Epithelial cell of proximal tubule (primary cell): ENCODE results near the gene SPACDR. TPM values are rescaled to one million over a fixed set of nuclear protein-coding genes. Genes with fewer than 3 reads are reported as not detected.
"Not testable (repeated sequence)": the region's sequence is repeated elsewhere in the genome, so short reads cannot be mapped to it uniquely, and the experiment has no call there.

Experiments
- DNase-seq: peaks from one replicate; pipeline ENCODE4 v3.0.0-alpha.2; 2011; ENCODE audit warnings: low read depth
- H3K4me3 ChIP-seq: 2 replicates; pipeline ENCODE4 v1.5.1; 2011; ENCODE audit warnings: low read depth, mild to moderate bottlenecking, low read length
- CTCF ChIP-seq: conservative IDR thresholded peaks from 2 replicates; pipeline ENCODE4 v1.5.1; 2012; ENCODE audit warnings: low read depth, mild to moderate bottlenecking, low read length
- total RNA-seq: library from RNA; depleted of rRNA; stranded (reverse); fragments of >200 nt; gene quantifications from 2 replicates; pipeline ENCODE4 v1.2.3, GENCODE V29; 2015

Gene SPACDR
- total RNA-seq, 1 donor from 2014 or later, result not detected

DNA sequence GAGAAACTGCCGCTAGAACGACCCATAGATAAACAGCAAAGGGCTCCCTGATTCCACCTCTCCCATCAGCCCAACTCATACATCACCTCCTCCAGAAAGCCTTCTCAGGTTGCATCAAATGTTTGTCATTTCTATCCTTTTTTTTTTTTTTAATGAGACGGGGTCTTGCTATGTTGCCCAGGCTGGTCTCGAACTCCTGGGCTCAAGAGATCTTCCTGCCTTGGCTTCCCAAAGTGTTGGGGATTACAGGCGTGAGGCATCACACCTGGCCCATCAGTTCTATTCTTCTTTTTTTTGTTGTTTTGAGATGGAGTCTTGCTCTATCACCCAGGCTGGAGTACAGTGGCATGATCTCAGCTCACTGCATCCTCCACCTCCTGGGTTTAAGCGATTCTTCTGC, 7.0 kb downstream of the SPACDR start:
- TF ChIP-seq CTCF, result no peak
- no peak overlapping the region for H3K4me3 ChIP-seq
- DNase-seq, result no peak

DNA sequence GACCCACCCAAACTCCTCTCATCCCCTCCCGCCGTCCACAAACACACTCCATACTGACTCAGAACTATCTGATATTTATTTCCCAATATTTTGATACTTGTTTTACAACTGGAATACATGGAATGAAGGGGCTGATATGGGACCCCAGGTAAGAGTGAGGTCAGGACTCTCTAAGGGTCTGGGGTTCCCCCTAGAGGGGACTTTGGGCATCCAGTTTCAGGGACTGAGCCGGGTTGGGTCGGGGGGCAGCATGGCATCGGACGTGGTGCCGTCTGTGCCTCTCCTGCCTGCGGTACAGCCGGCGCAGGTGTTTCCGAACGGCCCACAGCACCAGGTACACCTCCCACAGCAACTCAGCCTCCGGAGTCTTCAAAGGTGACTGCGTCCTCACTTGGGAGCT, 7.5 kb downstream of the SPACDR start:
- no peak overlapping the region for H3K4me3 ChIP-seq
- TF ChIP-seq CTCF, result peak; percentile 2
- DNase-seq, result no peak

DNA sequence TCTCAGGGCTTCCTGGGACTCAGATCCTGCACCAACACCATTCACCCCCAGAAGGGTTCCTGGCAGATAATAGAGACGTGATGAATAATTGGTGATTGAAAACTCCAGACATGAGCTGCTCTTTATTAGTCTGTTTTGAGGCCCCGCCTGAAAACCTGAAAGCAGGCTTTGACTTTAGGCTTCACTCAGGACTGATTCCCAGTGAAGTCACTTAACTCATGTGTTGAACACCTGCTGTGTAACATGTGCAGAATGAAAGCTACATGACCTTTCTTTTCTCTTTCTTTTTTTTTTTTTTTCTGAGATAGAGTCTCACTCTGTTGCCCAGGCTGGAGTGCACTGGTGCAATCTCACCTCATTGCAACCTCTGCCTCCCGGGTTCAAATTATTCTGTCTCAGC, 8.9 kb downstream of the SPACDR start:
- TF ChIP-seq CTCF, result no peak
- no peak for DNase-seq
- no peak overlapping the region for H3K4me3 ChIP-seq

DNA sequence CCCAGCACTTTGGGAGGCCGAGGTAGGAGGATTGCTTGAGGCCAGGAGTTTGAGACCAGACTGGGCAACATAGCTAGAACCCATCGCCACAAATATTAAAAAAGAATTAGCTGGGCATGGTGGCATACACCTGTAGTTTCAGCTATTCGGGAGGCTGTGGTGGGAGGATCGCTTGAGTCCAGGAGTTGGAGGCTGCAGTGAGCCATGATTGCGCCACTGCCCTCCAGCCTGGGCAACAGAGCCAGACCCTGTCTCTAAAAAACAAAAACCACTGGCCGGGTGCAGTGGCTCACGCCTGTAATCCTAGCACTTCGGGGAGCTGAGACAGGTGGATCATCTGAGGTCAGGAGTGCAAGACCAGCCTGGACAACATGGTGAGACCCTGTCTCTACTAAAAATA, 10.2 kb downstream of the SPACDR start:
- not testable (repeated sequence) for DNase-seq, H3K4me3 ChIP-seq

- no peak overlapping the region for H3K4me3 ChIP-seq
- DNase-seq, result no peak
- TF ChIP-seq CTCF, result no peak
These were observed 11.5 kb downstream of the SPACDR start for GRCh38 chr7:100452513-100452912.

DNA sequence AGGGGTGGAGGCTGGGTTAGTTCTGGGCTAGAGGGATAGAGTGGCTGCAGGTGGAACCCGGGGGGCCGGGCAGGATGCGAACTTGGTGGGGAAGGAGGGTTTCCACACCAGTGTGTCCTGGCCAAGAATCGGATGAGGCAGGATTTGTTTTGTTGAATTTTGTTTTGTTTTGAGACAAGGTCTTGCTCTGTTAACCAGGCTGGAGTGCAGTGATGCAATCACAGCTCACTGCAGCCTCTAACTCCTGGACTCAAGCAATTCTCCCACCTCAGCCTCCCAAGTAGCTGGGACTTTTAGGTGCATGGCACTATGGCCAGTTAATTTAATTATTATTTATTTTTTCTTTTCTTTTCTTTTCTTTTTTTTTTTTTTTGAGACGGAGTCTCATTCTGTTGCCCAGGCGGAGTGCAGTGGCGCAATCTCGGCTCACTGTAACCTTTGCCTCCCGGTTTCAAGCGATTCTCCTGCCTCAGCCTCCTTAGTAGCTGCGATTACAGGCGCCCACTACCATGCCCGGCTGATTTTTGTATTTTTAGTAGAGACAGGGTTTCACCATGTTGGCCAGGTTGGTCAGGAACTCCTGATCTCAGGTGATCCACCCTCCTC, 14.8 kb downstream of the SPACDR start:
- no peak overlapping the region for H3K4me3 ChIP-seq
- DNase-seq, result no peak
- TF ChIP-seq CTCF, result no peak

- DNase-seq, H3K4me3 ChIP-seq: not testable (repeated sequence)
These were observed 16.7 kb downstream of the SPACDR start for GRCh38 chr7:100447363-100447762.

DNA sequence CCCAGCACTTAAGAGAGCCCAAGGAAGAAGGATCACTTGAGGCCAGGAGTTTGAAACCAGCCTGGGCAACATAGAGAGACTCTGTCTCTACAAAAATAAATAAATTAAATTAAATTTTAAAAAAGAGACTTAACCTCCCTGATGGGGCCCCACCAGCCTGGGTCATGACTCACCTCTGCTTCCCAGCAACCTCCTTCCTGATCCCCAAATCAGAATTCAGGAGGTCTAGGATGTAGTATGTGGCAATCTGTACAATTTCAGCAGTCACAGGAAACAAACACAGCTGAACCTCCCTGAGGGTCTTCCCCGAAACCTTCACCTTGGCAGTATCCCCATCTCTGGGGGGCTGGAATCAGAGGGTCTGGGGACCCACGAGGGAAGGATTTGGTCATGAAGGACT, 18.0 kb downstream of the SPACDR start:
- no peak for DNase-seq
- TF ChIP-seq CTCF, result no peak
- no peak overlapping the region for H3K4me3 ChIP-seq
